Loucy (cell line): Measurements from ENCODE around the gene FYN.

Experiments
- CTCF ChIP-seq: fragments of 200-600 bp; sonication (generic); conservative IDR thresholded peaks from 2 replicates; pipeline ENCODE4 v1.5.1; 2014; ENCODE audit warnings: mild to moderate bottlenecking, antibody characterized with exemption, low read length
- EZH2phosphoT487 ChIP-seq: fragments of 200-600 bp; IDR thresholded peaks from 2 replicates; pipeline ENCODE4 v1.6.1; 2018; ENCODE audit warnings: antibody characterized with exemption, mild to moderate bottlenecking, moderate library complexity, borderline replicate concordance

DNA sequence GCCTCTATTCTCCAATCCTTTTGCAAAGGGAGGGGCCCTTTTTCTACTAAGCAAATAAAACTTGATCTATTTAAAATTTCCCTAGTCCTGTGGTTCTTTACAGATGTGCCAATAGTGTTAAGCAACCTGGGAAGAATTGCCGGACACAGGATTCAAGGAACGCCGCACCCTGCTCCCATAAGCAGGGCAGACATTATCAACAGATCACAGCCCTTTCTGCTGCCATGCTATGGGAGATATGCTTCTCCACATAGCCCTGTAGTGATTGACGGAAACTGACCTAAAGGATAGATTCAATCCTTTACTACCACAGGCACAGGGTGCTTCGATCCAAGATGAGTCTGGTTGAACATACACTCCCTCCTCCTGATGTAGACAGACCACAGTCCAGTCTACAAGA lies 149.2 kb downstream of the FYN start:
- no peak for TF ChIP-seq CTCF
- TF ChIP-seq EZH2phosphoT487: no peak
